HG02840 (cell line): Measurements from ENCODE around the gene GPRC5C.
"Not testable (repeated sequence)": the region's sequence is repeated elsewhere in the genome, so short reads cannot be mapped to it uniquely, and the experiment has no call there.

Source experiments
- ATAC-seq: cut with Tn5 transposase; IDR thresholded peaks from one replicate; pipeline ENCODE4 v1.9.1; 2021; ENCODE audit warnings: mild to moderate bottlenecking, moderate library complexity, moderate number of reproducible peaks; ENCODE audit not compliant: unreplicated experiment, low FRiP score

Gene GPRC5C

GRCh38 chr17:74466111-74466827 is 34.4 kb downstream of the GPRC5C start, which contains the start of gene CD300A:
TSS of gene CD300A (plus strand) at chr17:74466634. CDS start at chr17:74466704, 70 bp downstream.
- no peak for ATAC-seq

DNA sequence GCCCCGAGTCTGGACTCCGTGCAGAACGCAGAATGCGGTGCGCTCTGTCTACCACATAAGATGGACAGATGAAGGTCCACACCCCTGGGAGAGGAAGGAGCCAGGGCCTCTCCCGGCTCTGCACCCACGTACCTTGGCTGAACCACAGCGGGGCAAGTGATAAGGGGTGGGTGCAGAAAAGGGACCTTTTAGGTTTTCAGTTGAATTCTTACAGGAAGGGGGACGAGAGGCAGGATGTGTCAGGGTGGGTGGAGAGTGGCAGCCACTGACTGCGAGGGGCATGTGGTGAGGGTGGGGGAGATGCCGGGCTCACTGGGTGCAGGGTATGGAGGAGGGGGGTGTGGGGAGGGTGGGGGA is 34.9 kb downstream of the GPRC5C start:
- ATAC-seq: no peak

DNA sequence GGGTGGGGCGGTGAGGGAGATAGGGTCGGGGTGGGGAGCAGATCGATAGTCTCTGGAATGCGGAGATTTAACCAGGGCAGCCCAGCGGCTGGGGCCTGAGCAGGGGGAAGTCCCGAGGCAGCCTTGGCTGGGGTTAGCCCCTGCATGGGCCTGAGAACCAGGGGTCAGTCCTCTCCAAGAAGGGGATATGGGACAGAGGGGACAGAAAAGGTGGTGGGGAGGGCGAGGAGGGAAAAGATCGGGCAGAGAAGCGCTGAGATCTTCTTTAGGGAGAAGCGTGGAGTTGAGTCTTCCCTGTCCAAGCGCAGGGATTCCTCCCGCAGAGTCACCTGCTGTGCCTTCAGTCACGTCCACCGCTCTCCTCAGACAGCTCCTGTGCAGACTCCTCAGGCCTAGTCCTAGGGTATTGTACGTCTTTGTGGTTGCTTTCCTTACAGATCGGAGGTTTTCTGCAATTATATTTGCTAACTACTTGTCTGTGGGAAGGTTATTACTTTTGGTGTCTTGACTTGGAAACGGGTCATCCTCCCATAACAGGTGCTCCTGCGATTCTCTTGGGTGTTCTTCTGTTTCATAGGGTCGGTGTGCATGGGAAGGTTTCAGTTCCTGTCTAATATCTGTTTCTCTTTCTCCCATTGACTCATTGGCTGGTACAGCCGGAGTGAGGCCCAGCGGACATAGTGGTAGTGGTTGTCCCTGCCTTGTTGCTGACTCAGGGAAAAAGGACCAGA is 35.5 kb downstream of the GPRC5C start:
- ATAC-seq: peak; percentile 59

DNA sequence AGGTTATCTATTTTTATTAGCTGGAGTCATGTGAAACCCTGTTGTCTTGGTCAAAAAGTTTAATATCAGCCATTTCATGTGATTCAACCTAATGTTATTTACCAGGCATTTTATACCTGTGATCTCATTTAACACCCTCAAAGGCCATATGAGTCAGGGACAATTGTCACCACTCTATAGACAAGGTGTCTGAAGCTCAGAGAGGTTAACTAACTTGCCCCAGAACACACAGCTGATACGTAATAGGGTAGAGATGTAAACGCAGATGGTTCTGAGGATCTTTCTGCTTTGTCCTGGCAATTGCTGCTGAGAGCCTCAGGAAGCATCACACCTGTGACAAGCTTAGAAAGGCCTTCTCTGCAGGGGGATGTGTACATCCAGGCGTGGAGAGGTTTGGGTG is 39.5 kb downstream of the GPRC5C start:
- no peak for ATAC-seq

- ATAC-seq: no peak
These were observed 41.0 kb downstream of the GPRC5C start for GRCh38 chr17:74472890-74473289.

- no peak for ATAC-seq
These were observed 41.4 kb downstream of the GPRC5C start for GRCh38 chr17:74473294-74473693.

DNA sequence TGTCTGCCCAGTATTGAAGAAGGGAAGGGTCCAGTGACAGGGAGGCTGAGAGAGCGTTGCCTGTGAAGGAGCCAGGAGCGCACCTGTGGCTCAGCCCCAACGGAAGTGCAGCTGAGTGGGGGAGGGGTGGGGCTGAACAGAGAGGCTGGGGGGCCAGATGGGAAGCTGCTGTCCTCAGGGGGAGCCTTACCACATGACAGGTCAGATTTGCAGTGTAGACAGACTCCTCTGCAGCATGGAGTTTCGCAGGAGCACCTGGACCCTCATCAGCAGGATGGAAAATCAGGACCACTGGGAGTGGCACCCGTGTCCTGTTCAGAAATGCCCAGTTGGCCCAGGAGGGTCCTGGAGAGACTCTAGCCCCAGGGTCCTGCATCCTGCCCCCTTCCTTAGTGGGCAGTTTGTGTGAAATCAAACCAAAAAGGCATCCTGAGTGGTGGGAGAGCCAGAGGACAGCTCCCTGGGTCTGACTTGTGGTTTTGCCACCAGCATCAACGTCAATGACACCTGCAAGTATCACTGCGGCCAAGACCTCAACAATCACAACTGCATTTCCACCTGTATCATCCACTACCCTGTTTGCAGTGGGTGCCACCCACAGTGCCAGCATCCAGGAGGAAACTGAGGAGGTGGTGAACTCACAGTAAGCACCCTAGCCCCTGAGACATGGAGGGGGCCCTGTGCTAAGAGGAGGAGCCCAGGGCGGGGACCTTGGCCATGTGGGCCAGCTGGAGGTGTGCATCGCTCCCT is 42.3 kb downstream of the GPRC5C start:
- no peak for ATAC-seq

GRCh38 chr17:74475189-74475588 is 43.3 kb downstream of the GPRC5C start:
- ATAC-seq: no peak

DNA sequence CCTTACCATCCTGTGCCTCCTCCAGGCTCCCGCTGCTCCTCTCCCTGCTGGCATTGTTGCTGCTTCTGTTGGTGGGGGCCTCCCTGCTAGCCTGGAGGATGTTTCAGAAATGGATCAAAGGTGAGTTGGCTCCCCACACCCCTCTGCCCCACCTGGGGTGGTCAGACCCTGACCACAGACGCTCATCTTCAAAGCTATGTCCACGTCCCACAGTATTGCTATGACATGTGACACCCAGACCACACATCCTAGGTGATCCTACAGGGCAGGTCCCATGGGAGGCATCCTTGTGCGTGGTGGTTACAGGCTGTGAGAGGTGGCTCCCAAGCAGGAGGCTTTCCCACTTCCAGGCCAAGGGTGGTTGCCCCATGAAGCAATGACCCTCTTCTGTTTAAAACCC is 45.5 kb downstream of the GPRC5C start:
- no peak for ATAC-seq

- ATAC-seq: no peak
These were observed 46.7 kb downstream of the GPRC5C start for GRCh38 chr17:74478420-74479100.

GRCh38 chr17:74480290-74480689 is 48.4 kb downstream of the GPRC5C start:
- no peak for ATAC-seq

DNA sequence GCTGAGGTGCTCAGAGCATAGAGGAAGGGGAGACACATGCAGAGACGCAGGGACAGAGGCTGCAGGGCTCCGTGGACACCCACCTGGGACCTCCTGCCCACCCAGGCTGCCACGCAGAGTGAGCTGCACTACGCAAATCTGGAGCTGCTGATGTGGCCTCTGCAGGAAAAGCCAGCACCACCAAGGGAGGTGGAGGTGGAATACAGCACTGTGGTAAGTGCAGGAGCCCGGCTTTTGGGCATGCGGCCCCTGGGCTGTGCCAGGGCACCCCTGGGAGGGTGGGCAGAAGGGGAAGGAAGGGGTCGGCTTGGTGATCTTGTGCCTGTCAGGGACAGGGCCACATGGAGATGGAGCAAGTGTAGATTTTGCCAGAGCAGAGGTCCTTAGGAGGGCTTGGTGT is 49.7 kb downstream of the GPRC5C start:
- no peak for ATAC-seq

- no peak for ATAC-seq
These were observed 52.2 kb downstream of the GPRC5C start for GRCh38 chr17:74484066-74484465.

- no peak for ATAC-seq
These were observed 53.3 kb downstream of the GPRC5C start for GRCh38 chr17:74485022-74485743.

- ATAC-seq: no peak
These were observed 54.0 kb downstream of the GPRC5C start for GRCh38 chr17:74485841-74486240.

GRCh38 chr17:74488276-74488675 is 56.4 kb downstream of the GPRC5C start:
- ATAC-seq: not testable (repeated sequence)

- ATAC-seq: no peak
These were observed 58.8 kb downstream of the GPRC5C start for GRCh38 chr17:74490716-74491115.

DNA sequence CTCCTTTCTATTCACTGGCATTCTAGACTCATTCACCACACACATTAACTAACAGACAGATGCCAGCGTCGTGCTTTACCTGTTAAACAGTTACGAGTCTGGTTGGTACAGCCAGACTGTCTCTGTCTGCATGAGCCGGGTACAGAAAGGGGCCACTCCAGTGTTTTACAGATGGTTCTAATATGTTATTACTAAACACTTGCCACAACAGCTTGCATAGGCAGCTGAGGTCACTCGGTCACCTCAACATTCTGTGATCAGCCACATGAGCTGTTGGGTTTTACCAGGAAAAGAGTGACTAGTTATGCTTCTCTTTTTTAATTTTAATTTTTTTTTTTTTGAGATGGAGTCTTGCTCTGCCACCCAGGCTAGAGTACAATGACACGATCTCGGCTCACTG is 59.7 kb downstream of the GPRC5C start:
- ATAC-seq: no peak

- no peak for ATAC-seq
These were observed 61.5 kb downstream of the GPRC5C start for GRCh38 chr17:74493331-74493833.
